GM18517 (cell line): ENCODE data around the gene MAP3K7.
A peak's percentile ranks its signal among the peaks of the same experiment; 100 is the strongest.

Source experiments
- ATAC-seq: cut with Tn5 transposase; IDR thresholded peaks from one replicate; pipeline ENCODE4 v1.9.1; 2021; ENCODE audit warnings: mild to moderate bottlenecking, moderate library complexity; ENCODE audit not compliant: unreplicated experiment

Gene MAP3K7

GRCh38 chr6:90586836-90587638 lies at the start of gene MAP3K7:
Gene MAP3K7 (minus strand): TSS chr6:90587072. CDS start chr6:90586883, 189 bp downstream.
- ATAC-seq: peak; percentile 90

- no peak for ATAC-seq
Observed at GRCh38 chr6:90631046-90631445, 44.2 kb upstream of the MAP3K7 start.

- no peak for ATAC-seq
Observed at GRCh38 chr6:90621581-90621980, 34.7 kb upstream of the MAP3K7 start.

DNA sequence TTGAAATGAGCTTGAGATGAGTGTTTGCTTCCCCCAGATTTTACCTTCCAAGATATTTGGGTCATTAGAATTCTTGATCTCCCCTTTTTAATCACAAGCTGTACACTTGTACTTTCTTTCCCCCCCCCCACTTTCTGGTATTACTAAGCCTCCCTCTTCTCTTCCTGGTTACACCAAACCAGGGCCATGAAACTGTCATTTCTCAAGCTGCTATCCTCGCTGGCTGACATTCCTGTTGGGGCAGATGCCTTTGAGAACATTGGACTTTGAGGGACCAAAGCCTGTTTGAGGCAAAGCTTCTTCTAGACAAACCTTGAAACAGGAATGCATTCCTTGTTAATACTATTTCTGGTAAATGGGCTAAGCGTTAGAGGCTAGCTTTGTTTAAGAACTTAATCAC lies 32.3 kb upstream of the MAP3K7 start:
- ATAC-seq: no peak

DNA sequence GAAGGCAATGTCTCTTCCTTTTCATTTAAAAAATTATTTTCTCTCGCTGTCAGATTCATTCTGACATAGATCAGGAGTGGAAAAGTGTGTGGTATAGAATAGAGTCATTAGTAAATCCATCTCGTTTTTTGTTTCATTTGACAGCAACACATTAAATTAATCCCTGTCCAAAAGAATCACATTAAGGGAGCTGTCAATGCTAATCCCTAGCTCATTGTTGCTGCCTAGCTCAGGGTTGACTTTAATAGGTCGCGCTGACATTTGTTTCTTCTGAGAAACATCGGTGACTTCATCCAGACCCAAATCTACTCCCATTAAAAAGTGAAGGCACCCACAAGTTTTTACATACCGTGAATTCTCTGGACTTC lies 25.4 kb upstream of the MAP3K7 start:
- no peak for ATAC-seq

DNA sequence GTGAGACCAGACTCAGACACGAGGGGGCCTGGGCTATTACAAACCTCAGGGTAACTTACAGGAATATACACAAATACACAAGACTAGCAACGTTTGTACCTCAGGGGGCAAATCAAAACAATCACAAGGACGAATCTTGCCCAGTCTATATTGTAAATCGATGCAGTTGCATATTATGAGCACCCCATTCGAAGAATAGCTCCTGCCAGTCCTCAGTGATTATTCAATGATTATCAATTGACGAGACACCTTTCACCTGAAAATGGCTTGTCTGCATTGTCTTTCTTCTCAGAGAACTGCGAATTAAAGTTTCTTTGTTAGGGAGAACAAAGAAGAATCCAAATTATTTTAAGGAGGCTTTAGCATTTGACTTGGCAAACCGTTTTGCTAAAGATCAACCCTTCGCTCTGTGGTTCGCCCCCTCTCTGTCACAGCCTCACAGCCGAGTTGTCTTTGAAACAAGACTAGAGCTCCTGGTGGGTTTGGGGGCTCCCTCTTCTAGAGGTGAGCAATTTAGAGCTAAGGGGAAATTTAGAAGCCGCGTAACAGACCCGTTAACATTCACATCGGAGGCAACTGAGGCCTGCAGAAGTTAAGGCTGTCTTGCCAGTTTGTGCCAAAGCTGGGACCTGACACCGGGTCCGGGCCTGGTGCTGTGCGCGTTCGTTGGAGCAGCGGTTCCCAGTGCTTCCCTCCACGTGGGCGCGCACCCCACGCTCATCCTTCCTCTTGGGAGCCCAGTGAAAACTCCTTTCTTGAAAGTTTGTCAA lies 24.9 kb upstream of the MAP3K7 start:
- ATAC-seq: no peak

DNA sequence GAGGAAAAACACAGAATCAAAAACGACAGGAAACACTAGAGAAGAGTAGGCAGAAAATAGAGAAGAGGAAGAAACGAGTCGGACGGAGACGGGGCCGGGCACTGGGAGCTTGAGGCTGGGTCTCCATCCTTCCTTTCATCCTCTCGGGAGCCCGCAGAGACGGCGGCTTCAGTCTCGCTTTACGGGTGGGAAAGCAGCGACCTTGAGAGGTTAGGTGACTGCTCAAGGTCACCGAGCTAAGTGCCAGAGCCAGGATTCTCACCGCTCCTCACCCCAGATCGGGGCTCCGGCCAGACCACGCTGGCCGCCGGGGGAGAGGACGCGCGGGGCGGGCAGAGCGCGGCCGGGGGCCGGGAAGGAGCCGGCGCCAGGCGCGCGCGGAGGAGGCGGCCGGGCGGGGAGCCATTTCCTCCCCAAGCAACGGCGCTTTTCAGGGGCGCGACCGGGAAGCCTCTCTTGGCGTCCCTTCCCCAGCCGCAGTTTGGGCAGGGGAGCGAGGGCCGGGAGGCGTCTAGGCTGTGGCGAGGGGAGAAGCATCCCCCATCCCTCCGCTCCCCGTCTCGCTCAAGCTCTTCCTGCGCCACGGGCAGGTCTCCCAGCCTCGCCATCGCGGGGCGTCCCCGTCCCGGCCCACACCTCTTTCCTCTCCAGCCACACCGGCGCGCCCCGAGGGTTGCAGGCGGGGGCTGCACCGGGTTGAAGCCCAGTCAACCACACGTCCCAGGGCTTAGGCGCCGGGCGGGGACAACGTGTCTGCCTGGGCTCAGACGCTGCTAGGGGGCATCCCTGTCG lies 24.1 kb upstream of the MAP3K7 start:
- peak; percentile 56 for ATAC-seq

DNA sequence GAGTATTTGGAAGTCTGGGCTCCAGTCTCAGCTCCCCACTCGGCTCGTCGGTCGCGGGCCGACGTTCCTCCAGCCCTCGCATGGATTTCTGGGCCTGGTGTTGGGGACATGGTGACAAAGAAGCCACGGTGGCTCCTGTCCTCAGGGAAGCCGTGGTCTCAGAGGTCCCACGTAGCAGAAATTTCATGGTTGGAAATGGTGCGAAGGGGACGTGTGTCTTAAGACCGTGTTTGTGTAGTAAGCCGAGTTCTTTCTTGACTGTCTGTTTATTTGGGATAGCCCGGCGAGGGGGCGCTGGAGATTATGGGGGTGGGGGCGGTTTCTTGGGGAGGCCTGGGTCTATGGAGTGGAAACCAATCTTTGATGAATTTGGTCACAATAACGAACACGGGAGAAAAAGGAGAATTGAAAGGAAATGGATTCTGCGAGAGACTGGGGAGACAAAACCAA lies 23.5 kb upstream of the MAP3K7 start:
- no peak for ATAC-seq

- no peak for ATAC-seq
Observed at GRCh38 chr6:90605749-90606340, 19.0 kb upstream of the MAP3K7 start.

GRCh38 chr6:90604546-90604945 lies 17.7 kb upstream of the MAP3K7 start:
- no peak for ATAC-seq

DNA sequence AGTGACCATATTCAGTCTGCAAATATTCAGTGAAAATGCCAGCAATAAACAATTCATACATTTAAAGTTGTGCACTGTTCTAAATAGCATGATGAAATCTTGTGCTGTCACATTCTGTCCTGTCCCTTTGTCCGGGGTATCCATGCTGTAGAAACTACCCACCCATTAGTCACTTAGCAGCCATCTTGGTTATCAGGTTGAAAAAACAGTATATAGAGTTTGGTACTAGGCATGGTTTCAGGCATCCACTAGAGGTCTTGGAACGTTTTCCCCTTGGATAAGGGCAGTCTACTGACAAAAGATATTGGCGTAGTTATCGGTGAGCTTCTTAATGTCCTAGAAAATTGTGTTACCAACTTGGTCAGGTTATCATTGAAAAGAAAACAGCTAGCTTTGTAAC lies 12.3 kb upstream of the MAP3K7 start:
- ATAC-seq: no peak

- no peak for ATAC-seq
Observed at GRCh38 chr6:90598192-90598951, 11.5 kb upstream of the MAP3K7 start.

- ATAC-seq: no peak
Observed at GRCh38 chr6:90596967-90597539, 10.2 kb upstream of the MAP3K7 start.

- no peak for ATAC-seq
Observed at GRCh38 chr6:90595854-90596253, 9.0 kb upstream of the MAP3K7 start.

DNA sequence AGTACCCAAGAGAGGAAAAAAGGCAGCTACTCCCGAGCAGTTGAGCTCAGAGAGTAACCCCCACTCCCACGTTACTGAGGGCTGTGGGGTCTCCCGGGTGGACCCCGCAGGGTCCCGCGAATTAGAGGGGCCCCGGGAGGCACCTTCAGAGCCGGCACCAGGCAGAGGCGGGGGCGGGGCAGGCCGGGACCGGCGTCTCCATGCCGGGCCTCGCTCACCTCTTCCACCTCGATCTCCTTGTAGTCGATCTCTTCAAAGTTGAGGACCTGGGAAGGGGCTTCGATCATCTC lies 381 bp downstream of the MAP3K7 start:
- peak; percentile 22 for ATAC-seq

- ATAC-seq: no peak
Observed at GRCh38 chr6:90584636-90585255, 2.1 kb downstream of the MAP3K7 start.

DNA sequence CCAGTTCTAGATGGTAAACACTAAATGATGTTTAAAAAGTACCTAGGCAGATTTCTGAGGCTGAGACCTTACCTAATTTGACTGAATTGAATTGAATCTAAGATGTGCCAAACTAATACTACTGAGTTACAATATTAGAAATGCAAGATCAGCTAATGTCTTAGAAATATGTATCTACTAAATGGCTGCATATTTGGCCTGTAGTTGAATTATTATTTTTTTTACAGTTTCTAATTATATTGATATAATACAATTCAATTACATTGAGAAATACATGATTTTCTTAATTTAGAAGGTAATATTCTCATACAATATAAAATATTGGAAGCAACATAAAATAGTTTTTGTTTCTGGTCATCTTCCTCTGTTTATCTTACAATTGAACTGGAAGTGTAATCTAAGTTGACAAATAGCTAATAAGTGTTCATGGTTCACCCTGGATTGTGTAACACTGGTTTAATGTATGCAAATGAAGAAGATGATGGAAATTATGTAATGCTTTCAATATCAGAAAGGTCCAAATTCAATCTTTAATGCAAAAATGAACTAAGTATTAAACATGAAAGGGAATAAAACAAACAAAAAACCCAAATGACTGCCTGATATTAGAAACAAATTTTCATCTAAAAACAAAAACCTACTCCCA lies 2.9 kb downstream of the MAP3K7 start:
- ATAC-seq: no peak

- no peak for ATAC-seq
Observed at GRCh38 chr6:90583179-90583835, 3.6 kb downstream of the MAP3K7 start.

DNA sequence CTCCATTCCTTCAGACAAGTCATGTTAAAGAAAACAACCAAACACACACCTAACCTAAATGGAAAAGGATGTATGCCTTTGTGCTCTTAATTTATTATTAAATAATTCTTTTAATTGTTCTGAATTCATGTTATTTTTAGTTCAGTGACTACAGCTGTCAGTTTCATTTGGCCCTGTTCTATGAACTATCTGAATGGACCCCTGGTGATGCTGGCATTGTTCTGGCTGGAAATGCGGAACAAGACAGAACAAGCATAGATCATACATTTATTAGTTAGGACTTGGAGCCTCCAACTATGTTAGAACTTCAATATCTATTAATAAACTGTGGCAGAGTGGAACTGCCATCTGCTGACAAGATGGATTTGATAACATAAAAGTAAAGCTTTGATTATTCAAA lies 5.7 kb downstream of the MAP3K7 start:
- no peak for ATAC-seq
